Uterus (tissue), 4 donors: ENCODE measurements around the gene SKIL. TPM values are rescaled to one million over a fixed set of nuclear protein-coding genes. Genes with fewer than 3 reads are reported as not detected.

Source experiments
- DNase-seq, 2 donors: peaks; one replicate each; pipeline ENCODE4 v3.0.0-alpha.2; 2019 to 2020
- H3K27ac ChIP-seq, 2 donors: fragments of 200-600 bp; sonication (generic); 1 replicate in 1 of 2; 2 replicates in 1 of 2; pipeline ENCODE4 v1.5.1; 2016 to 2018
- H3K27me3 ChIP-seq, 2 donors: fragments of 200-600 bp; sonication (generic); one replicate each; pipeline ENCODE4 v1.5.1; 2018 to 2019; ENCODE audit warnings: control low read depth in 1 of 2
- H3K36me3 ChIP-seq, 2 donors: fragments of 200-600 bp; sonication (generic); one replicate each; pipeline ENCODE4 v1.5.1; 2019; ENCODE audit warnings: control low read depth in 1 of 2
- H3K4me1 ChIP-seq, 2 donors: fragments of 200-600 bp; sonication (generic); one replicate each; pipeline ENCODE4 v1.5.1; 2018 to 2019; ENCODE audit warnings: control low read depth in 1 of 2
- H3K4me3 ChIP-seq, 2 donors: fragments of 200-600 bp; sonication (generic); 1 replicate in 1 of 2; 2 replicates in 1 of 2; pipeline ENCODE4 v1.5.1; 2018 to 2019; ENCODE audit warnings: mild to moderate bottlenecking in 1 of 2
- H3K9me3 ChIP-seq, 2 donors: fragments of 200-600 bp; sonication (generic); one replicate each; pipeline ENCODE4 v1.5.1; 2019; ENCODE audit warnings: control low read depth in 1 of 2
- POLR2A ChIP-seq, 2 donors: fragments of 450-650 bp; IDR thresholded peaks; one replicate each; pipeline ENCODE4 v1.6.1; 2016; ENCODE audit warnings: antibody characterized with exemption in 2 of 2, mild to moderate bottlenecking in 1 of 2, moderate library complexity in 1 of 2
- intact Hi-C: fragments of 100-400 bp; cut with DNase I; formaldehyde crosslinking; loops from one replicate; pipeline ENCODE4 v1.15.1; 2023; ENCODE audit warnings: low total_unique reads
- total RNA-seq, 4 donors: library from RNA; depleted of rRNA in 3 of 4; stranded (reverse); fragments of >200 nt in 3 of 4; gene quantifications; one replicate each; pipeline versions ENCODE4 v1.1.0 to v1.2.4, GENCODE V29; 2014 to 2023
- TF ChIP-seq, protein P1 (sequence below), 4 experiments: fragments of 200-600 bp in 2 of 4; fragments of 450-650 bp in 2 of 4; sonication (generic) in 2 of 4; IDR thresholded peaks; one replicate each; pipeline ENCODE4 v1.5.1; 2016 to 2019; ENCODE audit warnings: antibody characterized with exemption in 4 of 4, mild to moderate bottlenecking in 2 of 4, moderate library complexity in 1 of 4
- donor health status: DM: yes; HTN: yes; CAD: no.

SKIL gene
- total RNA-seq, 4 donors from 2014 or later, result 34.3 to 143 (median 51.2) TPM

DNA sequence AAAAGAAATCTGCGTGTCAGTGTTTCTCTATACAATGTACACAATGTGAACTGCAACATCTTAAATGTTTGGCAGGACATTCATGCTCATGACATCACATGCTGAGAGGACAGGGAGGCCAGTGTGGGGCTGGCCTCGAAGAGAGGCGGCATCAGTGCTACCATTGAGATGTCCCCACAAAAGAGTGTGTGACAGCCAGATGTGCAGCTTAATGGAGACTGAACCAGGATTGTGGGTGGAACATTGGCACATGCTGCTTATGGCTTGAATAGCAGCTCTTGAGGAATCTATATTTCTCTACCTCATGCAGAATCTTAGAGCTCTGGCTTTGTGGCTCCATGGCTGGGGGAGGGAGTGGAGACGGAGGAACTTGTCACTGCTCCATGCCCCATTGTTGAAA lies 79.7 kb downstream of the SKIL start:
- Histone ChIP-seq H3K36me3 (no peaks in the 10 kb centered on the region), H3K27ac (no peak overlapping the region), H3K4me3 (no peak overlapping the region), H3K9me3 (no peaks in the 10 kb centered on the region), H3K27me3 (no peaks in the 10 kb centered on the region), H3K4me1 (no peaks in the 10 kb centered on the region)
- intact Hi-C loops, result no loop called here
- no peak for TF ChIP-seq POLR2A (IDR thresholded peaks at IDR 0.05)
- TF ChIP-seq, protein P1, sequence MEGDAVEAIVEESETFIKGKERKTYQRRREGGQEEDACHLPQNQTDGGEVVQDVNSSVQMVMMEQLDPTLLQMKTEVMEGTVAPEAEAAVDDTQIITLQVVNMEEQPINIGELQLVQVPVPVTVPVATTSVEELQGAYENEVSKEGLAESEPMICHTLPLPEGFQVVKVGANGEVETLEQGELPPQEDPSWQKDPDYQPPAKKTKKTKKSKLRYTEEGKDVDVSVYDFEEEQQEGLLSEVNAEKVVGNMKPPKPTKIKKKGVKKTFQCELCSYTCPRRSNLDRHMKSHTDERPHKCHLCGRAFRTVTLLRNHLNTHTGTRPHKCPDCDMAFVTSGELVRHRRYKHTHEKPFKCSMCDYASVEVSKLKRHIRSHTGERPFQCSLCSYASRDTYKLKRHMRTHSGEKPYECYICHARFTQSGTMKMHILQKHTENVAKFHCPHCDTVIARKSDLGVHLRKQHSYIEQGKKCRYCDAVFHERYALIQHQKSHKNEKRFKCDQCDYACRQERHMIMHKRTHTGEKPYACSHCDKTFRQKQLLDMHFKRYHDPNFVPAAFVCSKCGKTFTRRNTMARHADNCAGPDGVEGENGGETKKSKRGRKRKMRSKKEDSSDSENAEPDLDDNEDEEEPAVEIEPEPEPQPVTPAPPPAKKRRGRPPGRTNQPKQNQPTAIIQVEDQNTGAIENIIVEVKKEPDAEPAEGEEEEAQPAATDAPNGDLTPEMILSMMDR (IDR thresholded peaks at IDR 0.05), result no peak
- DNase-seq, result no peak

DNA sequence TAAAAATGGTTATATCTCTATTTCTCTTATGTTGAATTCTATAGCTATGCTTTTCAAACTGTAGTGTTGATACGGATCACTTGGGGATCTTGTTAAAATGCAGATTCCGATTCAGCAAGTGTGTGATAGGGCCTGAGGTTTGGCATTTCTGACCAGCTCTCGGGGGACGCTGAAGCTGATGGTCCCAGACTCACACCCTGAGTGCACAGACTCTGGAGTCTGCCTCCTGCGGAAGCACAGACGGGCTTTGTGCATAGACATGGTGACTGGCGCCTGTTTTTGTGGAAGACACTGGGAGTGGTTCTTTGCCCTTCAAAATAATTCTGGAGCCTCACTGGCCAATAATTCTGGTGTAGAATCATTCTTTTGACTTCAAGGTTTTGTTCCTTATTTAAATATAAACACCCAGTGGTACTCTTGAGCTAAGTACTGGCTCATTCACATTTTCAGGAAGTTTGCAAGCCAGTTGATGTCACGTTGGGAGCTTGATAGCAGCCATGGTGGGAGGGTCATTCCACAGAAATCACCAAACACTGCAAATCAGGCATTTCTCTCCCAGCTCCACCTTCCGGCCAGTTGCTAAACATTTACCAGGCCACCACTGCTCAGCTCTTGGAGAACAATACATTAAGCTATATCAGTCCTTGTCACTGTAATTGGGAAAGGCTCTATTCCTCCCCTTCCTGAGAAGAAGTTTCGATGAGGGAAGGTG lies 80.3 kb downstream of the SKIL start:
- DNase-seq, result no peak
- Histone ChIP-seq H3K4me3 (no peak overlapping the region), H3K27me3 (no peaks in the 10 kb centered on the region), H3K9me3 (no peaks in the 10 kb centered on the region), H3K27ac (no peak overlapping the region), H3K36me3 (no peaks in the 10 kb centered on the region), H3K4me1 (no peaks in the 10 kb centered on the region)
- intact Hi-C loops, result no loop called here
- TF ChIP-seq, protein P1 (IDR thresholded peaks at IDR 0.05), result no peak
- TF ChIP-seq POLR2A (IDR thresholded peaks at IDR 0.05), result no peak

DNA sequence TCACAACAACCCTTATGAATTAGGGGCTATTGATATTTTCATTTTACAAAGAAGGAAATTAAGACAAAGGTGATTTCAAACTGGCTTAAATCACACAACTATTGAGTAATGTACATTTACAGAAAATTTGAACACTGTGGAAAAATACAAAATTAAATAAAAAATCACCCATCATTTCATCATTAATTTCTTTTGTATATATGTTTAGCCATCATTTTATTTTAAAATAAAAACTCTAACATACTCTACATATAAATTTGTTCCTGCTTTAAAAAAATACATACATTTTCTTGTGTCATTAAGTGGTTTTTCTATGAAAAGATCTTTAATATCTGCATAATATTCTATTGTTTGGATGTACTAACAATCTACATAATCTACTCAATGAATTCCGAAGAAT lies 81.3 kb downstream of the SKIL start:
- no peaks in the 10 kb centered on the region for H3K36me3 ChIP-seq
- DNase-seq, result no peak
- H3K4me1 ChIP-seq, result no peaks in the 10 kb centered on the region
- no peaks in the 10 kb centered on the region for H3K27me3 ChIP-seq
- H3K27ac ChIP-seq, result no peak overlapping the region
- H3K9me3 ChIP-seq, result no peaks in the 10 kb centered on the region
- TF ChIP-seq, protein P1 (IDR thresholded peaks at IDR 0.05), result no peak
- intact Hi-C loops, result no loop called here
- no peak overlapping the region for H3K4me3 ChIP-seq

DNA sequence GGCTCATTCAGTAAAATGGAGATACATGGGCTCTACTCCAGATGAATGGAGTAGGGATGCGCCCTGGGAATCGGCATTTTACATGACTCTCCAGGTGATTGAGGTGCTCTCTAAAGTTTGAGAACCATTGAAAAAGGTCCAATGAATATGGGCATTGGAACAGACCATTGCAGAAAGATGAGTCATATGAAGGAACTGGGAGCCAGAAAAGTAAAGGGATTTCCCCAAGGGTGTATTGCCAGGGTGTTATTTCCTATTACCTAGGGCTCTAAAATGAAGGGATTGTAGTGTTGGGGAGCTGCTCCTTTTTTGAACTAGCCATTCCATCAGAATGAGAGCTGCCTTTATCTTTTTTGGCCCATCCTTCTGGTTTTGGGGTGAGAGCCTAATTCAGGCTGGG lies 82.8 kb downstream of the SKIL start:
- H3K36me3 ChIP-seq, result no peaks in the 10 kb centered on the region
- no peak for DNase-seq
- TF ChIP-seq POLR2A (IDR thresholded peaks at IDR 0.05), result no peak
- TF ChIP-seq, protein P1 (IDR thresholded peaks at IDR 0.05), result no peak
- H3K9me3 ChIP-seq, result no peaks in the 10 kb centered on the region
- intact Hi-C loops, result loop anchor here (10.0 kb wide), 1 partner anchor 436 kb away; no protein-coding TSS in a partner anchor
- H3K4me1 ChIP-seq, result no peaks in the 10 kb centered on the region
- no peaks in the 10 kb centered on the region for H3K27me3 ChIP-seq
- H3K27ac ChIP-seq, result no peak overlapping the region
- no peak overlapping the region for H3K4me3 ChIP-seq

DNA sequence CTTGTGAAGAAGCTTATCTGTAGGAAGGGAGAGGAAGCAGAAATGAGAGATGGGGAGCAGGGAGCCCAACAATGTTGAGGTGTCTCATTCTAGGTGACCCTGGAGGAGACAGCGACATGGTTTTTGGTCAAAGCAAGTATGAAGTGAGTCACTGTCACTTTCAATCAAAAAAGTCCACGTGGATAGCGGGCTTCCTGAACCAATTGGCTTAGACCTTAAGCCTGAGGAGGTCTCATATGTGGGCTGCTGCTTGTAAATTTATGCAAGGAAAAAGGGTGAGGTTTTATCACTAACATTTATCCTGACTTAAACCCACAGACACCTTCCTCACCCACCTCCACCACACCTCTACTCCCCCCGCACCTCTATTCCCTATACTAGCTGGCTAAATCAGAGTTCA lies 83.9 kb downstream of the SKIL start:
- no peak for DNase-seq
- Histone ChIP-seq H3K4me1 (no peaks in the 10 kb centered on the region), H3K9me3 (no peaks in the 10 kb centered on the region), H3K27me3 (no peaks in the 10 kb centered on the region), H3K36me3 (no peaks in the 10 kb centered on the region), H3K27ac (no peak overlapping the region), H3K4me3 (no peak overlapping the region)
- intact Hi-C loops, result loop anchor here (10.0 kb wide), 1 partner anchor 437 kb away; no protein-coding TSS in a partner anchor
- TF ChIP-seq, protein P1 (IDR thresholded peaks at IDR 0.05), result no peak
- TF ChIP-seq POLR2A (IDR thresholded peaks at IDR 0.05), result no peak
